Nephron (organoid): ENCODE measurements around the gene OST4.

Experiments
- H3K27ac Mint-ChIP-seq, 3 experiments: 2 replicates each; pipeline ENCODE4 v1.8.0; 2020; ENCODE audit warnings: mixed read lengths in 3 of 3, mild to moderate bottlenecking in 2 of 3, moderate library complexity in 1 of 3
- H3K27me3 Mint-ChIP-seq: 2 replicates; pipeline ENCODE4 v1.8.0; 2021; ENCODE audit warnings: low read depth, mild to moderate bottlenecking, moderate library complexity, mixed read lengths
- H3K36me3 Mint-ChIP-seq: 2 replicates; pipeline ENCODE4 v1.8.0; 2020; ENCODE audit warnings: low read depth, mixed read lengths
- H3K4me1 Mint-ChIP-seq: 2 replicates; pipeline ENCODE4 v1.8.0; 2020; ENCODE audit warnings: mixed read lengths
- H3K4me3 Mint-ChIP-seq, 3 experiments: 2 replicates each; pipeline ENCODE4 v1.8.0; 2020; ENCODE audit warnings: mild to moderate bottlenecking in 3 of 3, mixed read lengths in 3 of 3, moderate library complexity in 2 of 3
- H3K9me3 Mint-ChIP-seq: 2 replicates; pipeline ENCODE4 v1.8.0; 2020; ENCODE audit warnings: mixed read lengths
- CTCF ChIP-seq, 3 experiments: fragments of 200-600 bp; sonication (generic); IDR thresholded peaks; one replicate each; pipeline ENCODE4 v1.5.0; 2021; ENCODE audit warnings: antibody characterized with exemption in 3 of 3; ENCODE audit not compliant: unreplicated experiment in 3 of 3

OST4 gene

GRCh38 chr2:27097341-27097740, 25.9 kb upstream of the OST4 start:
- TF ChIP-seq CTCF (IDR thresholded peaks at IDR 0.05; ENCODE audit: unreplicated experiment in 3 of 3): no peak
- peaks cover 14% of the 10 kb centered on the region for H3K4me1 Mint-ChIP-seq
- H3K9me3 Mint-ChIP-seq: no peaks in the 10 kb centered on the region
- peaks cover 3% of the 10 kb centered on the region for H3K27me3 Mint-ChIP-seq
- no peaks in the 10 kb centered on the region for H3K36me3 Mint-ChIP-seq
- H3K4me3 Mint-ChIP-seq: no peak overlapping the region
- H3K27ac Mint-ChIP-seq: no peak overlapping the region

- H3K27ac Mint-ChIP-seq: peak overlapping the region in 1 of 3 experiments; percentile 76
- H3K36me3 Mint-ChIP-seq: no peaks in the 10 kb centered on the region
- H3K9me3 Mint-ChIP-seq: no peaks in the 10 kb centered on the region
- no peak for TF ChIP-seq CTCF (IDR thresholded peaks at IDR 0.05; ENCODE audit: unreplicated experiment in 3 of 3)
- no peak overlapping the region for H3K4me3 Mint-ChIP-seq
- H3K27me3 Mint-ChIP-seq: peaks cover 3% of the 10 kb centered on the region
- peaks cover 14% of the 10 kb centered on the region for H3K4me1 Mint-ChIP-seq
Measured at GRCh38 chr2:27096748-27097297, 25.4 kb upstream of the OST4 start.

GRCh38 chr2:27095745-27096651, 24.5 kb upstream of the OST4 start:
- no peaks in the 10 kb centered on the region for H3K36me3 Mint-ChIP-seq
- H3K27me3 Mint-ChIP-seq: peaks cover 3% of the 10 kb centered on the region
- peak overlapping the region; percentile 72 to 77 (median 76) for H3K27ac Mint-ChIP-seq
- peaks cover 14% of the 10 kb centered on the region for H3K4me1 Mint-ChIP-seq
- H3K9me3 Mint-ChIP-seq: no peaks in the 10 kb centered on the region
- no peak for TF ChIP-seq CTCF (IDR thresholded peaks at IDR 0.05; ENCODE audit: unreplicated experiment in 3 of 3)
- H3K4me3 Mint-ChIP-seq: peak overlapping the region; percentile 76 to 81 (median 78)

GRCh38 chr2:27095427-27095744, 23.9 kb upstream of the OST4 start:
- no peak for TF ChIP-seq CTCF (IDR thresholded peaks at IDR 0.05; ENCODE audit: unreplicated experiment in 3 of 3)
- H3K4me1 Mint-ChIP-seq: peaks cover 14% of the 10 kb centered on the region
- no peaks in the 10 kb centered on the region for H3K9me3 Mint-ChIP-seq
- H3K4me3 Mint-ChIP-seq: peak overlapping the region; percentile 76 to 81 (median 78)
- peak overlapping the region; percentile 60 to 77 (median 72) for H3K27ac Mint-ChIP-seq
- H3K27me3 Mint-ChIP-seq: peaks cover 3% of the 10 kb centered on the region
- H3K36me3 Mint-ChIP-seq: no peaks in the 10 kb centered on the region

- peaks cover 3% of the 10 kb centered on the region for H3K27me3 Mint-ChIP-seq
- H3K4me1 Mint-ChIP-seq: peaks cover 14% of the 10 kb centered on the region
- H3K4me3 Mint-ChIP-seq: no peak overlapping the region
- H3K27ac Mint-ChIP-seq: peak overlapping the region in 2 of 3 experiments; percentile 5 to 79
- no peaks in the 10 kb centered on the region for H3K36me3 Mint-ChIP-seq
- TF ChIP-seq CTCF (IDR thresholded peaks at IDR 0.05; ENCODE audit: unreplicated experiment in 3 of 3): no peak
- H3K9me3 Mint-ChIP-seq: no peaks in the 10 kb centered on the region
Measured at GRCh38 chr2:27094353-27094984, 23.0 kb upstream of the OST4 start.
